H1 (cell line): ENCODE results near the gene TMEM150B. TPM values are rescaled to one million over a fixed set of nuclear protein-coding genes. Genes with fewer than 3 reads are reported as not detected.

ENCODE experiments used
- CTCF ChIA-PET: fragments of 300-600 bp; sonication (Branson Sonifier 250); formaldehyde crosslinking; loops from one replicate; lab custom pipeline; 2021; ENCODE audit not compliant: partially characterized antibody; lab: Charles Lee
- POLR2A ChIA-PET: fragments of 300-600 bp; sonication (Branson Sonifier 250); formaldehyde crosslinking; loops from one replicate; lab custom pipeline; 2021; ENCODE audit warnings: inconsistent platforms; ENCODE audit not compliant: partially characterized antibody; lab: Charles Lee
- DNase-seq, 2 experiments: peaks; one replicate each; pipeline versions ENCODE4 v3.0.0 to v3.0.0-alpha.2; 2010 to 2022; ENCODE audit warnings: low spot score in 2 of 2, low read depth in 1 of 2, mixed read lengths in 1 of 2
- FAIRE-seq: peaks from 2 replicates; lab custom pipeline; 2011; peaks lifted over from hg19 to GRCh38; lab: Jason Lieb, UNC
- H2AFZ ChIP-seq: 2 replicates; pipeline ENCODE4 v1.8.1; 2012; ENCODE audit warnings: low read length, inconsistent platforms
- H2AK5ac ChIP-seq: 2 replicates; pipeline ENCODE4 v1.6.1; 2013; ENCODE audit warnings: low read depth, low read length
- H2BK120ac ChIP-seq: replicated peaks from 2 replicates; pipeline ENCODE3; 2013; ENCODE audit warnings: low read depth, low read length, inconsistent platforms
- H2BK12ac ChIP-seq: 2 replicates; pipeline ENCODE4 v1.6.1; 2013; ENCODE audit warnings: low read depth, low read length
- H2BK15ac ChIP-seq: 2 replicates; pipeline ENCODE4 v1.6.1; 2013; ENCODE audit warnings: low read length
- H2BK20ac ChIP-seq: 2 replicates; pipeline ENCODE4 v1.6.1; 2013; ENCODE audit warnings: low read length
- H2BK5ac ChIP-seq: 2 replicates; pipeline ENCODE4 v1.6.1; 2013; ENCODE audit warnings: low read depth, low read length
- H3K14ac ChIP-seq: 2 replicates; pipeline ENCODE4 v1.6.1; 2013; ENCODE audit warnings: inconsistent platforms; ENCODE audit not compliant: insufficient read length
- H3K18ac ChIP-seq: 2 replicates; pipeline ENCODE4 v1.6.1; 2013; ENCODE audit warnings: low read length; ENCODE audit errors: extremely low read depth
- H3K23ac ChIP-seq: 2 replicates; pipeline ENCODE4 v1.6.1; 2013; ENCODE audit warnings: inconsistent platforms; ENCODE audit not compliant: insufficient read length
- H3K23me2 ChIP-seq: 2 replicates; pipeline ENCODE4 v1.6.1; 2013; ENCODE audit warnings: low read depth, low read length
- H3K27ac ChIP-seq: 2 replicates; pipeline ENCODE4 v1.6.1; 2011; ENCODE audit warnings: low read depth, low read length, inconsistent platforms
- H3K27me3 ChIP-seq, 4 experiments: replicated peaks in 1 of 4; 1 replicate in 1 of 4; 2 replicates in 3 of 4; pipeline versions ENCODE4 v1.6.1 to v1.8.1; 2011 to 2013; ENCODE audit warnings: low read length in 3 of 4, mild to moderate bottlenecking in 3 of 4, inconsistent platforms in 2 of 4, mixed read lengths in 2 of 4, moderate library complexity in 1 of 4; ENCODE audit not compliant: control insufficient read depth in 3 of 4, insufficient read depth in 3 of 4; ENCODE audit errors: extremely low read depth in 1 of 4
- H3K36me3 ChIP-seq, 4 experiments: 2 replicates each; pipeline versions ENCODE4 v1.6.1 to v1.8.1; 2011 to 2013; ENCODE audit warnings: mild to moderate bottlenecking in 4 of 4, low read length in 3 of 4, moderate library complexity in 2 of 4, control low read depth in 1 of 4, inconsistent platforms in 1 of 4; ENCODE audit not compliant: insufficient read depth in 4 of 4, control insufficient read depth in 2 of 4
- H3K4ac ChIP-seq: replicated peaks from 2 replicates; pipeline ENCODE3; 2013; ENCODE audit warnings: low read length, low read depth, mixed read lengths, inconsistent platforms; ENCODE audit not compliant: insufficient read length
- H3K4me1 ChIP-seq, 4 experiments: replicated peaks in 1 of 4; 1 replicate in 1 of 4; 2 replicates in 3 of 4; pipeline versions ENCODE4 v1.6.1 to v1.8.1; 2011 to 2013; ENCODE audit warnings: low read length in 3 of 4, inconsistent platforms in 2 of 4, mixed read lengths in 1 of 4; ENCODE audit not compliant: insufficient read depth in 4 of 4, control insufficient read depth in 3 of 4
- H3K4me2 ChIP-seq, 2 experiments: 2 replicates each; pipeline versions ENCODE4 v1.6.1 to v1.8.1; 2011 to 2013; ENCODE audit warnings: low read depth in 2 of 2, low read length in 2 of 2, control low read depth in 1 of 2, inconsistent platforms in 1 of 2, mild to moderate bottlenecking in 1 of 2; ENCODE audit not compliant: insufficient read depth in 1 of 2
- H3K4me3 ChIP-seq, 4 experiments: fragments of 200-600, 300-600 bp in 1 of 4; sonication (generic), shearing (Covaris generic), sonication (Bioruptor Twin) in 1 of 4; 2 replicates each; pipeline versions ENCODE4 v1.5.1 to v1.8.1; 2011 to 2016; ENCODE audit warnings: low read length in 4 of 4, low read depth in 3 of 4, control low read depth in 2 of 4, inconsistent platforms in 2 of 4, mild to moderate bottlenecking in 2 of 4, mixed read lengths in 1 of 4, moderate library complexity in 1 of 4; ENCODE audit not compliant: insufficient read depth in 2 of 4; ENCODE audit errors: extremely low read depth in 1 of 4
- H3K56ac ChIP-seq: replicated peaks from 2 replicates; pipeline ENCODE3; 2013; ENCODE audit warnings: low read depth, mild to moderate bottlenecking, mixed read lengths, low read length, inconsistent platforms; ENCODE audit not compliant: insufficient read length
- H3K79me1 ChIP-seq: 2 replicates; pipeline ENCODE4 v1.6.1; 2013; ENCODE audit warnings: low read depth, low read length, control low read depth
- H3K79me2 ChIP-seq, 2 experiments: 2 replicates each; pipeline versions ENCODE4 v1.6.1 to v1.8.1; 2012 to 2013; ENCODE audit warnings: low read length in 2 of 2, mild to moderate bottlenecking in 2 of 2, inconsistent platforms in 1 of 2; ENCODE audit not compliant: insufficient read depth in 2 of 2, control insufficient read depth in 1 of 2
- H3K9ac ChIP-seq, 4 experiments: replicated peaks in 1 of 4; 1 replicate in 1 of 4; 2 replicates in 3 of 4; pipeline versions ENCODE4 v1.6.1 to v1.8.1; 2011 to 2013; ENCODE audit warnings: low read depth in 3 of 4, low read length in 3 of 4, control low read depth in 2 of 4, mild to moderate bottlenecking in 2 of 4, moderate library complexity in 2 of 4, inconsistent platforms in 1 of 4; ENCODE audit errors: extremely low read depth in 1 of 4
- H3K9me3 ChIP-seq, 2 experiments: 2 replicates each; pipeline versions ENCODE4 v1.6.1 to v1.8.1; 2012 to 2013; ENCODE audit warnings: mild to moderate bottlenecking in 2 of 2, moderate library complexity in 2 of 2, control low read depth in 1 of 2, inconsistent platforms in 1 of 2, low read depth in 1 of 2, low read length in 1 of 2, mixed read lengths in 1 of 2; ENCODE audit not compliant: insufficient read depth in 2 of 2
- H4K20me1 ChIP-seq, 2 experiments: replicated peaks in 1 of 2; 2 replicates each; pipeline versions ENCODE3 to v1.8.1; 2011 to 2013; ENCODE audit warnings: inconsistent platforms in 2 of 2, low read length in 2 of 2, mild to moderate bottlenecking in 1 of 2; ENCODE audit not compliant: insufficient read depth in 2 of 2, control insufficient read depth in 1 of 2
- H4K5ac ChIP-seq: 2 replicates; pipeline ENCODE4 v1.6.1; 2013; ENCODE audit warnings: low read length, low read depth, mixed read lengths, inconsistent platforms; ENCODE audit not compliant: insufficient read length
- H4K8ac ChIP-seq: 2 replicates; pipeline ENCODE4 v1.8.0; 2013; ENCODE audit warnings: mild to moderate bottlenecking, moderate library complexity, low read length, inconsistent platforms; ENCODE audit not compliant: insufficient read depth; ENCODE audit errors: extremely low read depth
- H4K91ac ChIP-seq: replicated peaks from 2 replicates; pipeline ENCODE3; 2013; ENCODE audit warnings: low read length, mixed read lengths, inconsistent platforms; ENCODE audit not compliant: insufficient read length
- BACH1 ChIP-seq: IDR thresholded peaks from 2 replicates; pipeline ENCODE4 v1.6.1; 2012; ENCODE audit warnings: low read length, improper control_type of control experiment
- EGR1 ChIP-seq: IDR thresholded peaks from 2 replicates; pipeline ENCODE4 v1.6.1; 2011; ENCODE audit warnings: low read depth, low read length, borderline replicate concordance
- EZH2 ChIP-seq: fragments of 200-600 bp; sonication (generic); IDR thresholded peaks from 2 replicates; pipeline ENCODE4 v1.7.1; 2012; ENCODE audit warnings: low read depth, mild to moderate bottlenecking, moderate library complexity, low read length, inconsistent platforms; ENCODE audit not compliant: severe bottlenecking
- GABPA ChIP-seq: IDR thresholded peaks from 2 replicates; pipeline ENCODE4 v1.6.1; 2011; ENCODE audit warnings: mild to moderate bottlenecking, low read length, moderate library complexity, borderline replicate concordance; ENCODE audit not compliant: insufficient read depth
- GTF2F1 ChIP-seq: IDR thresholded peaks from 2 replicates; pipeline ENCODE4 v1.6.1; 2012; ENCODE audit warnings: low read depth, low read length, improper control_type of control experiment, borderline replicate concordance
- JUND ChIP-seq: IDR thresholded peaks from 2 replicates; pipeline ENCODE4 v1.6.1; 2011; ENCODE audit warnings: mild to moderate bottlenecking, improper control_type of control experiment, low read length
- KDM1A ChIP-seq: fragments of 200-600, 300-600 bp; sonication (generic); IDR thresholded peaks from 2 replicates; pipeline ENCODE4 v1.7.1; 2016; ENCODE audit warnings: mild to moderate bottlenecking, low read length, borderline replicate concordance
- KDM5A ChIP-seq: fragments of 200-600 bp; IDR thresholded peaks from 2 replicates; pipeline ENCODE4 v1.7.1; 2012; ENCODE audit warnings: mild to moderate bottlenecking, low read length, inconsistent platforms, mixed read lengths
- MAFK ChIP-seq: IDR thresholded peaks from 2 replicates; pipeline ENCODE4 v1.6.1; 2012; ENCODE audit warnings: low read depth, mild to moderate bottlenecking, improper control_type of control experiment, low read length
- POU5F1 ChIP-seq: IDR thresholded peaks from 2 replicates; pipeline ENCODE4 v1.6.1; 2011; ENCODE audit warnings: low read depth, mild to moderate bottlenecking, low read length, moderate library complexity
- SIRT6 ChIP-seq: IDR thresholded peaks from one replicate; pipeline ENCODE4 v1.7.1; 2012; ENCODE audit warnings: low read length, inconsistent platforms
- TAF7 ChIP-seq: optimal IDR thresholded peaks from 2 replicates; pipeline ENCODE3; 2011; ENCODE audit warnings: low read depth, mild to moderate bottlenecking, inconsistent platforms, low read length, moderate library complexity, borderline replicate concordance
- TEAD4 ChIP-seq: IDR thresholded peaks from 2 replicates; pipeline ENCODE4 v1.6.1; 2012; ENCODE audit warnings: low read depth, low read length, inconsistent platforms, mixed read lengths
- WGBS, 2 experiments: shearing (Covaris generic) in 1 of 2; methylation state at CpG; one replicate each; pipeline versions ENCODE4 v1.1.6 to v1.1.7; 2013 to 2015; ENCODE audit warnings: low lambda C conversion rate in 2 of 2, mixed read lengths in 2 of 2, inconsistent platforms in 1 of 2, low coverage in 1 of 2, missing lambda C conversion rate in 1 of 2; ENCODE audit not compliant: insufficient replicate concordance in 2 of 2, insufficient coverage in 1 of 2, insufficient read length in 1 of 2; ENCODE audit errors: extremely low coverage in 1 of 2, missing lambda C conversion rate in 1 of 2; 5-methylcytosine and 5-hydroxymethylcytosine counted together
- polyA plus RNA-seq, 7 experiments: library from polyadenylated mRNA; depleted of rRNA in 3 of 7; stranded (reverse) in 5 of 7; unstranded in 2 of 7; fragments of >200 nt in 5 of 7; fragments of 200-250 nt in 2 of 7; gene quantifications; 1 replicate in 5 of 7; 2 replicates in 1 of 7; 4 replicates in 1 of 7; pipeline versions ENCODE4 v1.2.1 to v1.2.3, GENCODE V29; 2011 to 2013; ENCODE audit warnings: missing spikeins in 2 of 7, mixed read lengths in 2 of 7
- total RNA-seq: library from RNA; stranded (reverse); fragmentation: NEBNext Ultra II Directional; extraction: Animal tissue kit (Norgen Biotek cat#: 25700); gene quantifications from 2 replicates; pipeline ENCODE4 v1.2.1, GENCODE V29; 2021
- TF ChIP-seq, protein P1 (sequence below): IDR thresholded peaks from 2 replicates; pipeline ENCODE4 v1.6.1; 2012; ENCODE audit warnings: inconsistent platforms

TMEM150B gene
- total and polyA plus RNA-seq, 2 of the 8 experiments (the other 6 are each of a cell fraction or from before 2014, with no cell fraction given), result 0.41 to 0.91 TPM

DNA sequence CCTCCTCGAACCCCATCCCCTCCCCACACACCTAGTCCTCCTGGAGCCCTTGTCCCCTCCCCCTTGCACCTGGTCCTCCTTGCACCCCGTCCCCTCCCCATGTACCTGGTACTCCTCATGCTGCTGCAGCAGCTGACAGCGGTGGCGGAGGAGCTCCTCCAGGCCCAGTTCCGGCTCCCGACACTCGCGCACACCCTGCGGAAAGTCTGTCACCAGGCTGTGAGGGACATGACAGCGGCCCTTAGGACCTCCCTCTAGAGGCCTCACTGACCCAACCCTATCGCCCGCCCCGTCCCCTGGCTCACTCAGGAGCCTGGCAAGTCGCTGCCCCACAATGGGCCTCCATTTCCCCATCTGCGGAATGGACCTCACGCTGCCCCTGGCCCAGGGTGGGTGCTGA, 60.0 kb downstream of the TMEM150B start:
- H2AK5ac ChIP-seq, result no peak overlapping the region
- peaks cover 0 to 6% of the 10 kb centered on the region in 2 experiments; a peak in 1 of 4 replicates for H3K79me2 ChIP-seq
- no peak overlapping the region for H3K27ac ChIP-seq
- no peak overlapping the region for H3K4ac ChIP-seq
- no peak overlapping the region for H2BK15ac ChIP-seq
- H3K56ac ChIP-seq, result no peak overlapping the region
- H3K23ac ChIP-seq, result no peak overlapping the region
- H3K4me2 ChIP-seq, result no peak overlapping the region
- H4K20me1 ChIP-seq, result peaks cover 0 to 6% of the 10 kb centered on the region in 2 experiments
- H2AFZ ChIP-seq, result no peak overlapping the region
- no peak overlapping the region for H3K4me3 ChIP-seq
- FAIRE-seq, result no peak
- CTCF ChIA-PET, result interaction anchor here (1.4 kb wide), 1 partner anchor 13 kb away, joined by 4 read pairs; no protein-coding TSS in a partner anchor
- no peak overlapping the region; the same call in 1 of the 2 replicates for H4K8ac ChIP-seq
- no peak overlapping the region for H4K91ac ChIP-seq
- H3K4me1 ChIP-seq, result no peaks in the 10 kb centered on the region
- no peak overlapping the region for H4K5ac ChIP-seq
- H2BK5ac ChIP-seq, result no peak overlapping the region
- no peak overlapping the region for H3K14ac ChIP-seq
- no peaks in the 10 kb centered on the region for H3K36me3 ChIP-seq
- 85% methylated on average over 15 of the region's 16 CpGs; no CpG with 5 or more reads in 1 of the 2 experiments for WGBS, 2 experiments
- no peak overlapping the region for H3K9ac ChIP-seq
- POLR2A ChIA-PET, result interaction anchor here (1.7 kb wide), 1 partner anchor 142 kb away, joined by 5 read pairs; the partner anchor contains the start of gene UBE2S
- peaks cover 1% of the 10 kb centered on the region for H3K79me1 ChIP-seq
- H3K18ac ChIP-seq, result no peak overlapping the region
- peaks cover 0 to 3% of the 10 kb centered on the region in 2 experiments; a peak in 3 of 4 replicates for H3K9me3 ChIP-seq
- no peak overlapping the region for H2BK20ac ChIP-seq
- no peaks in the 10 kb centered on the region for H3K27me3 ChIP-seq
- H3K23me2 ChIP-seq, result peaks cover 5% of the 10 kb centered on the region; the same call in 1 of the 2 replicates
- no peak overlapping the region for H2BK120ac ChIP-seq
- no peak for DNase-seq
- H2BK12ac ChIP-seq, result no peak overlapping the region
- TF ChIP-seq SIRT6 (no peak), KDM5A (no peak), MAFK (no peak), GABPA (no peak), EGR1 (no peak), KDM1A (no peak), EZH2 (no peak), GTF2F1 (no peak), TEAD4 (no peak), BACH1 (no peak), JUND (no peak), POU5F1 (no peak), TAF7 (no peak)
- TF ChIP-seq, protein P1, sequence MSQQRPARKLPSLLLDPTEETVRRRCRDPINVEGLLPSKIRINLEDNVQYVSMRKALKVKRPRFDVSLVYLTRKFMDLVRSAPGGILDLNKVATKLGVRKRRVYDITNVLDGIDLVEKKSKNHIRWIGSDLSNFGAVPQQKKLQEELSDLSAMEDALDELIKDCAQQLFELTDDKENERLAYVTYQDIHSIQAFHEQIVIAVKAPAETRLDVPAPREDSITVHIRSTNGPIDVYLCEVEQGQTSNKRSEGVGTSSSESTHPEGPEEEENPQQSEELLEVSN, result no peak
